Left hindlimb (tissue), 1 donor: Measurements from ENCODE around the gene TACC2.

Experiments used
- DNase-seq: peaks from one replicate; pipeline ENCODE4 v3.0.0-alpha.2; 2018

The TACC2 gene

GRCh38 chr10:122126763-122127659 lies 138.0 kb downstream of the TACC2 start:
- DNase-seq: peak; percentile 44

DNA sequence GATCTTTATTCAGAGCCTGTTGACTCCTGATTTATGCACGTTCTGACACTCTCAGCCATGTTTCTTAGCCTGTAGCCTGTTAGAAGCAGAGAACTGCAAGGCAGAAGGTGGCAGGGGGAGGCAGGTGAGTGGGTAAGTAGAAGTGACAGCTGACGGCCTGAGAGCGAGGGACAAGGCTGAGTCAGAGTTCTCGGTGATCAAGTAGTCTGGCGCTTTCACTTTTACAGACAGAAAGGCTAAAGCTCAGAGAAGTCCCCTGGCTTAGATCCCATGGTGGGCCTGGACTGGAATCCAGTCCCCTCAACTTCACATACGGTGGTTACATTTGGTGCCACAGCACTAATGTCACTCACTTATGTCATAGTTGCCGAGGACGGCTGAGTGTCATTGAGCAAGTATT lies 139.0 kb downstream of the TACC2 start:
- DNase-seq: peak; percentile 43

DNA sequence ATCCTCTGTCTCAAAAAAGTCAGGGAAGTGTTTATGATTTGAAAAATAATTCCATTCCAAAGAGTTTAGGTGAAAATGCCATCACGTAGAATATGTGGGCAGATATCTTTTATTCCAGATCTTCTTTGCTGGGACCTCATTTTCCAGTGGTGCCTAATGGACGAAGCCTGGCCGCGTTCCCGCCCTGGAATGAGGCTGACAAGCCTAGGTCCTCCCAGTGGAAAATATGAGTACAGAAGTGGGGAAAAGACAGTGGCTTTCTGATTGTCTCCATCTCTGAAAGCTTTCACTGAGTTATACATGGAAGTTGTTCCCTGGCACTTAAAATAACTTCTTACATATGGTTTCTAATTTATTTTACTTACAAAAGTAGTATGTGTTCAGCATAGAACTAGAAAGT lies 139.4 kb downstream of the TACC2 start:
- DNase-seq: peak; percentile 68

DNA sequence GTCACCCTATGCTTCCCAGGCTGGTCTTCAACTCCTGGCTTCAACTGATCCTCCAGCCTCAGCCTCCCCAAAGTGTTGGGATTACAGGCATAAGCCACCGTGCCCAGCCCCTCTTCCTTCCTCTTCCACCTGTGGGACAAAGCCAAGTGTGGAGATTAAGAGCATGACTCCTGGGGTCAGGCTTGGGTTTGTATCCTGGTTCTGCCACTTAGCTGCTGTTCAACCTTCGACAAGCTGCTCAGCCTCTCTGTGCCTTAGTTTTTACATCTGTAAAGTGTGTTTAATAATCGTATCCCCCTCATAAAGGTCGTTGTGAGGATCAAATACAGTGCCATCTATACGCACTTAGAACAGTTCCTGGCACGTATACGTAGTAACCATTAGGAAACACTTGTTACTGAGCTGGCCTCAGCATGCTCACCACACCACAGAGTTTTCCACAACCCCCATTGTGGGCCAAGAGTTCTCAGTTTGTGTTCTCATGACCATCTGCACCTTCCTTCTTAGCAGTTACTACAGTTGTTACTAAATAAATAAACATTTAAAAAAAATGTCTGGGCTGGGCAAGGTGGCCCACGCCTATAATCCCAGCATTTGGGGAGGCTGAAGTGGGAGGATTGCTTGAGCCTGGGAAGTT lies 141.6 kb downstream of the TACC2 start:
- no peak for DNase-seq

GRCh38 chr10:122132331-122132755 lies 143.4 kb downstream of the TACC2 start:
- no peak for DNase-seq

DNA sequence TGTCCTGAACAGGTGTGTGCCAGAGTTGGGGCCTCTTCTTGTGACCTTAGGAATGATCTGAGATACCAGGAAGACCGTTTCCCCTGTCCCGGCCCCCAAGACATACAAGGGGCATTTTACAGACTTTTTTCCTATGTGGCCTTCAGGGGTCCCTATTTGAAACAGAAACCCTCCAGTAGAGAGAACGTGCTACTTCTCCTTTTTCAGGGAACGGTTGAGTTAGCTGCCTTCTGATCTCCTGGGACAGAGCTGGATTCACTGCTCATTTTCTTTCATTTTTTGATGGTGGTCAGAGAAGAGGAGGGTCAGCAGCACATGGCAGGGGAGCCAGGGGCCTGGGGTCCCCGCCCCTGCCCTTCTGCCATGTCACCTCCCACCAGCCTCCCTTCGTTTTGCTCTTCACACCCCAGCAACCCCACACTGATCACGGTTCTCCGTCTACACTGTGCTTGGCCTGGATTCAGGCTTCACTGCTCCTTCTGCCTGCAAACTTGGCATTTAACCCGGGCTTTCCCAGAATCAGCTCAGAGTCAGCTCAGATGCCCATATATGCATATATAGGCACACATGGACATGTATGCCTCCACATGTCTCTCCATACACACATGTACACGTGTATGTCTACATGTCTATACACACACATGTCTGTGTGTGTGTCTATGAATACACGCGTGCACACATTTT lies 144.1 kb downstream of the TACC2 start:
- no peak for DNase-seq

DNA sequence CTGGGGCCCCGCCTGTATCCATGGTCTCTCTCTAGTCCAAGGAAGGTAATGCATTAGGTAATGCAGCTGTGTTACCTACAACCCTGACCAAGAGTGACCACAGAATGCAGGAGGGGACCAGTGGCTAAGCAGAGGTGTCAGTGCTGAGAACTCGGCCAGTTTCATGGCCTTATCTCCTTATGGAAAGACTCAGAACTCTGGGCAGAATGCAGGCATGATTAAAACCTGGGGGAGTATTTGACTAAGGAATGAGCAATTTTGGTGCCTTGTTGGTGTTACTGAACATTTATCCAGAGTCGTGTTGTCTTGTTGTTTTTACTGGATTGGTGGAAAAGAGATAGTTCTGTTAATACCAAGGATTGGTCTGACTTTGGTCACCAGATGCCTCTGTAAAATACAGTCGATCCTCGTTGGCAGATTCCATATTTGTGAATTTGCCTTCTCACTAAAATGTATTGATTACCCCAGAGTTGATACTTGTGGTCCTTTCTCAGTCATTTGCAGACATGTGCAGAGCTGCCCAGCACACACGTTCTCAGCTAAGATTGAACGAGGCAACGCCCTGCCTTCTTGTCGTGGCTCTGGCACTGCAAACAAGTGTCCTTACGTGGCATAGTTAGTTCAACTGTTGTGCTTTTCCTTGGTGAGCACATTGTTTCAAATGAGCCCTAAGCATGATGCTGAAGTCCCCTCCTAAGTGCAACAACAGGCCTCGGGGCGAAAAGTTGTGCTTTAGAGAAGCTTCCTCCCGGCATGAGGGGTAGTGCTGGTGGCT lies 146.5 kb downstream of the TACC2 start:
- no peak for DNase-seq

GRCh38 chr10:122138831-122139625 lies 150.1 kb downstream of the TACC2 start:
- DNase-seq: no peak

- no peak for DNase-seq
These were observed 150.7 kb downstream of the TACC2 start for GRCh38 chr10:122139627-122140170.

GRCh38 chr10:122140461-122140902 lies 151.5 kb downstream of the TACC2 start:
- DNase-seq: no peak

DNA sequence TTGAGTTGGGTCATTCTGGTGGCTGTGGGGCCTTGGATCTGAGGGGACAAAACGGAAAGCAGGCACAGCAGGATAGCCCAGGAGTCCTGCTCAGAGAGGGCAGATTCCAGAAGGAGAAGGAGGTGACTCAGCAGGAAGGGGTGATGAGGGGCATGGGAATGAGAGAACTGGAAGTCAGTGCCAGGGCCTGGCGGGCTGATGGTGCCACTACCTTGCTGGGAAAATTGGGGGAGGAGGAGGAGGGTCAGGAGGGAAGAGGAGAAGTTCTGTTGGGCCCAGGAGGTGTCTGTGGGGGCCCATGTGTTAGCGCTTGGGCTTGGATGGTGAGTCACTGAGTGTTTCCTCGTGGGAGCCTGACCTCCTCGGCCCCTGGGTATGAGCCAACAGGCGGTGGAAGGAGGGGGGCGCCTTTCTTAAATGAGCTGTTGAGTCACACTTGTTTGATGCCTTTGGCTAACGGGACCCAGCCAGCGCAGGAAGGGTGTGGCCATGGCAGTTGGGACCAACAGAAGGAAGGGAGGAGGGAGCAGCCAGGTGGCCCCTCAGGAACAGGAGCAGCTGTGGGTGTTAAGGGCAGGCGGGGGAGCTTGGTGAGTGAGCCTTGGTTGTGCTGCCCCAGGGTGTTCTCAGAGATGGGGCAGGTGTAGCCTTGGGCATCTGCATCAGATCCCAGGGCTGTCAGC lies 152.1 kb downstream of the TACC2 start:
- DNase-seq: peak; percentile 73

GRCh38 chr10:122141821-122142640 lies 153.1 kb downstream of the TACC2 start:
- no peak for DNase-seq

- peak; percentile 43 for DNase-seq
These were observed 153.8 kb downstream of the TACC2 start for GRCh38 chr10:122142641-122143237.

DNA sequence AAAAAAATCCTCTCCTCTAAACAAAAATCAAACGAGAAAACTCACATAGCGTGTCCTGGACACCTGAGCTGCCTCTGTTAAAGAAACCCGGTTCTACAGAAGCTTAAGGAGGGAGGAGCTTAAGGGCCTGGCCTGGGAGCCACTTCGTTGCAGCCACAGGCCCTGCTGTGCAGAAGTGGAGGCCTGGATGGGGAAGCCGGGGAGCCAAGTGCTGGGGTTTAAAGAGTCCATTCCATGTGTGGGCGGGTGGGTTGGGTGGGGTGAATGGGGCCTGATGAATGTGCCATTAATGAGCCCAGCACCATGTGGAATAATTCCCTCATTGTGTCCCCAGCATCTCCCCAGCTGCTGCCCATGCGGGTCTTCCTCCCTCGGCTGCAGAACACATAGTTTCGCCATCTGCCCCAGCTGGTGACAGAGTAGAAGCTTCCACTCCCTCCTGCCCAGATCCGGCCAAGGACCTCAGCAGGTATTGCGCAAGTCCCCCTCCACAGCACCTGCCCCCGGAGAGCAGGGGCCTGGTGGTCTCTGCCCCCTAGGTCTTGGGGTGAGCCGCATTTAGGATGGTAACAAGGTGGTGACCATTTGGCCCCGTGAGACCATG lies 154.4 kb downstream of the TACC2 start:
- DNase-seq: peak; percentile 46

DNA sequence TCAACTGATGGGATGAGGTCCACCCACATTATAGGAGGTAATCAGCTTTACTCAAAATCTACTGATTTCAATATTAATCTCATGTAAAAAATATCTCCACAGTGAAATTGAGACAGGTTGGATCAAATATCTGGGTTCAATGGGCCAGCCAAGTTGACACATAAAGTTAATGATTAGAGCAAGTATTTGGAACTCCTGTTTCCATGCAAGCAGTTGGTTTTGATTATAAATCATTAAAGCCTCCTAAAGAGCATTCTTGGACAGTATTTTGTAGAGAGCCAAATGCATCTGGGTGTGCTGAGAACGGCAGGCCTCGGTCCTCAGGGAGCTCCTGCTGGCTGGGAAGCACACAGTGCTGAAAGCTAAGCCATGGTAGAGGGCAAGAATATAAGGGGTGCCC lies 155.2 kb downstream of the TACC2 start:
- no peak for DNase-seq

- no peak for DNase-seq
These were observed 156.2 kb downstream of the TACC2 start for GRCh38 chr10:122145113-122145512.

GRCh38 chr10:122147663-122148062 lies 158.7 kb downstream of the TACC2 start:
- DNase-seq: peak; percentile 86

DNA sequence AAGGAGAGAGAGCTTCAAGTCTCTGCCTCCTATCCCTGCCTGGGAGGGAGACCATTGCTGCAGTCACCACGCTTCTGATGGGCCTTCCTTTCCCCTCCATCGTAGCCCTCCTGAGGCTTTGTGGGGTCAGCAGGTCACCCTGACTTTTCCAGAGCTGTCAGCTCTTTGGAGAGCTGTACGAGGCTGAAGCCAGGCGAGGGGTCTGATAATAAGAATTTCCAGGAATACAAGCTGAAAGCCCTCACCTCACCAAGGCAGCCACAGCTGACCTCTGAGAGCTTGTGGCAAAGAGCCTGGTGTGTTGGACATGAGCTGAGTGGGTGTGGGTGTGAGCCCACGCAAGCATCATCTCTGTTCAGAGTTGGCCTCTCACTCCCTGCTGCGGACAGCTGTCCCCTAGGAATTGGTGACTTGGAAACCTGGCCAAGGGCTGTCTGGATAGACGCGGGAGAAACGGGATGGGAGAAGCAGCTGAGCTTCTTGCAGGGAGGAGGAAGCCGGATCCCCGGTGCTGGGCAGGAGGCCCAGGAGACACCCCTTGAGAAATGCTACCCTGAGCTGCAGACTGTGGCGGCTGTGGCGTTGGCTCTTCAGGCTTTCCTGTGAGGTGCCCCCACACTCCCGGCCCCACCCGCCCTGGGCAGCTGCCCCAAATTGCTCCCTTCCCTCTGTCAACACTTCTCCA lies 160.1 kb downstream of the TACC2 start:
- DNase-seq: peak; percentile 90
